BLaER1 (cell line): ENCODE measurements around the gene MT1X.

Source experiments
- H3K27ac ChIP-seq: shearing (Covaris generic); formaldehyde crosslinking; 2 replicates; pipeline ENCODE4 v1.8.1; 2022
- H3K27me3 ChIP-seq: shearing (Covaris generic); formaldehyde crosslinking; 2 replicates; pipeline ENCODE4 v1.8.1; 2022
- H3K36me3 ChIP-seq: shearing (Covaris generic); formaldehyde crosslinking; 2 replicates; pipeline ENCODE4 v1.8.1; 2022
- H3K4me1 ChIP-seq: shearing (Covaris generic); formaldehyde crosslinking; 2 replicates; pipeline ENCODE4 v1.8.1; 2022
- H3K4me2 ChIP-seq: shearing (Covaris generic); formaldehyde crosslinking; 2 replicates; pipeline ENCODE4 v1.8.1; 2022
- H3K4me3 ChIP-seq: shearing (Covaris generic); formaldehyde crosslinking; 2 replicates; pipeline ENCODE4 v1.8.1; 2022
- H3K9ac ChIP-seq: shearing (Covaris generic); formaldehyde crosslinking; 2 replicates; pipeline ENCODE4 v1.8.1; 2022
- H3K9me3 ChIP-seq: shearing (Covaris generic); formaldehyde crosslinking; 2 replicates; pipeline ENCODE4 v1.8.1; 2022
- H4K20me1 ChIP-seq: shearing (Covaris generic); formaldehyde crosslinking; 2 replicates; pipeline ENCODE4 v1.8.1; 2022
- Cebpa-rat ChIP-seq: shearing (Covaris generic); IDR thresholded peaks from 2 replicates; pipeline ENCODE4 v1.8.1; 2022

MT1X gene

GRCh38 chr16:56640076-56640475 lies 42.2 kb upstream of the MT1X start:
- no peaks in the 10 kb centered on the region for H3K4me1 ChIP-seq
- H3K9me3 ChIP-seq: peaks cover 24% of the 10 kb centered on the region
- no peak overlapping the region for H3K4me3 ChIP-seq
- H3K9ac ChIP-seq: no peak overlapping the region
- TF ChIP-seq Cebpa-rat: no peak
- H3K36me3 ChIP-seq: no peaks in the 10 kb centered on the region
- peaks cover 60% of the 10 kb centered on the region for H4K20me1 ChIP-seq
- no peak overlapping the region for H3K27ac ChIP-seq
- H3K4me2 ChIP-seq: no peak overlapping the region
- peaks cover 100% of the 10 kb centered on the region for H3K27me3 ChIP-seq

DNA sequence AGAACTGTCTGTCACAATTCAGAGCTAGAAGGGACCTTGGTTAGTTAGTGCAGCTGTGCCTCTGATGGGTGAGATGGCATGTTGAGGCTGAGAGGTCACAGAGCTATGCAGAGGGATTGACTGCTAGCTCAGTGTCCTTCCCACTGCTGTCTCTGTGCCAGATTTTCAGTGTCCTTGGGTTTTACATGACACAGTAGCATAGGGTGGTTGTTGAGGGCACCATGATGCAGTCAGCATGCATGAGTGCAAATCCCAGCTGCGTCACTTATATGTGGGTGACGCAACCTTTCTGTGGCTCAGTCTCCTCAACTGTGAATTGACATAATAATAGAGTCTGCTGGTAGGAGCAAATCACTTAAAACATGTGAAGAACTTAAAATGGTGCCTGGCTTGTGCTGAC lies 41.1 kb upstream of the MT1X start:
- Histone ChIP-seq H3K4me2 (no peak overlapping the region), H3K4me3 (no peak overlapping the region), H3K9ac (no peak overlapping the region), H3K36me3 (no peaks in the 10 kb centered on the region), H4K20me1 (peaks cover 49% of the 10 kb centered on the region), H3K9me3 (peaks cover 15% of the 10 kb centered on the region), H3K4me1 (no peaks in the 10 kb centered on the region), H3K27me3 (peaks cover 100% of the 10 kb centered on the region), H3K27ac (no peak overlapping the region)
- no peak for TF ChIP-seq Cebpa-rat

DNA sequence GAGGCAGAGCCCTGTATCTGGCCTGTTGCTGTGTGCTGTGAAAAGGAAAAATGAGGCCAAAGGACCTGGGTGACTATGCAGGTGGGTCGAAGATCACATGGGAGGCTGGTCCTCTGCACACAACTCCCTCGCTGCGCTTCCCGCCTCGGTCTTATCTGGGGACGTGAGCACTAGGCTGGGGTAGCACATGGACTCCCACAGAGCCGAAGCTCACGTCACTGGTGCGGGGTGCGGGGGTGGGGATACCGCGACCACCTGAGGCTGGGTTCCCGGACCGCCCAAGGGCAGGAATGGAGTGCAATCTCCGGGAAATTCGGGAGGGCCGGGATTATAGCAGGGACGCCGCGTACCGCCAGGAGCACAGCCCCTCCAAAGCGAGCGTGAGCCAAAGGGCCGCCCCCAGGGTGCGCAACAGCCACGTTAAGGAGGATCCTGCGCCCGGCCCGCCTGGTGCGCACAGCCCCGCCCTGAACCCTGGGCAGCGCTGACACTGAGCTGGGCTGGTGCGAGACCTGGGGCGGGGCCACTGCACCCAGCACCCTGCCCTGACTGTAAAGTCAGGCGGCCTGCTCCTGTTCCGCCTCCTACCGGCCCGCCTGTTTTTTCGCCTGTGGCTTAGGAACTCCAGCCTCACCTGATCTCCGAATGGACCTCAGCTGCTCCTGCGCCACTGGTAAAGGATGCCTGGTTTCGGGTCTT lies 39.0 kb upstream of the MT1X start:
- Histone ChIP-seq H3K4me3 (no peak overlapping the region), H3K4me1 (no peaks in the 10 kb centered on the region), H3K9me3 (peaks cover 5% of the 10 kb centered on the region), H3K4me2 (no peak overlapping the region), H3K9ac (no peak overlapping the region), H3K36me3 (no peaks in the 10 kb centered on the region), H4K20me1 (peaks cover 30% of the 10 kb centered on the region; the same call in 1 of the 2 replicates), H3K27ac (no peak overlapping the region), H3K27me3 (peaks cover 100% of the 10 kb centered on the region)
- TF ChIP-seq Cebpa-rat: no peak

- H3K4me3 ChIP-seq: no peak overlapping the region
- H3K27ac ChIP-seq: no peak overlapping the region
- no peaks in the 10 kb centered on the region for H3K36me3 ChIP-seq
- H3K27me3 ChIP-seq: peaks cover 100% of the 10 kb centered on the region
- no peak overlapping the region for H3K9ac ChIP-seq
- no peak overlapping the region for H3K4me2 ChIP-seq
- peaks cover 23% of the 10 kb centered on the region; the same call in 1 of the 2 replicates for H4K20me1 ChIP-seq
- TF ChIP-seq Cebpa-rat: no peak
- H3K4me1 ChIP-seq: no peaks in the 10 kb centered on the region
- no peaks in the 10 kb centered on the region for H3K9me3 ChIP-seq
Measured at GRCh38 chr16:56643833-56644232, 38.4 kb upstream of the MT1X start.

DNA sequence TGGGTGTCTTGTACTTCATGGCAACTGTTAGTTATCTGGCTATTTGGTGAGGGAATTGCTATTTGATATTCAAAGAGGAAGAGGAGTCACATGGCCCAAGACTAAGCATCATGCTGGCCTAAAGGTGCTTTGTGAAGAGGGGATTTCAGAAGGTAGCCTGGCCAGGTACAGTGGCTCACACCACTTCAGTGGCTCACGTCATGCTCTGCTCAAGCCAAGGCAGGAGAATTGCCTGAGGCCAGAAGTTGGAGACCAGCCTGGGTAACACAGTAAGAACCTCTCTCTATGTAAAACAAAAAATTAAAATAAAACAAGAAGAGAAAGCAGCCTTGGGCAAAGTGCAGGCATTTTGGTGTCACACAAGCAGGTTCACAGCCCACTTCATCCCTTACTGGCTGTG lies 37.0 kb upstream of the MT1X start:
- H3K36me3 ChIP-seq: no peaks in the 10 kb centered on the region
- H3K9me3 ChIP-seq: no peaks in the 10 kb centered on the region
- H3K27ac ChIP-seq: no peak overlapping the region
- no peak for TF ChIP-seq Cebpa-rat
- H3K9ac ChIP-seq: no peak overlapping the region
- H3K4me1 ChIP-seq: no peaks in the 10 kb centered on the region
- H4K20me1 ChIP-seq: peaks cover 23% of the 10 kb centered on the region; the same call in 1 of the 2 replicates
- no peak overlapping the region for H3K4me3 ChIP-seq
- H3K4me2 ChIP-seq: no peak overlapping the region
- H3K27me3 ChIP-seq: peaks cover 95% of the 10 kb centered on the region

DNA sequence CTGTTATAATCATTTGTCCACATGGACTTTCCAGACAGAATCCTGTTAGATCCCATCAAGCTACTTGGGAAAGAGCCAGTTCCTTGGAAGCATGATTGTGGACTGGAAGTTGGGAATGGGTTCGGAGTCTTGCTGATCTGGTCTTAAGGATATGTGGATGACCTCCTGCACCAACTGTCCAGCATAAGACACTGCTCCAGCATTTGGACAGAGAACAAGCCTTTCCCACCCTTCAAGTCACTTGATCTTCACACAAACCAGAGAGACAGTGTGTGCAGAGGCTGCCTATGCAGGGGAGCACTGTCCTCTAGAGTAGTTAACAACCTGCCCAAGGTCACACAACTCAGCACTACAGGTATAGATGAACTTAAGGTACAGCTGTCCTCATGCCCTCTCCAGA lies 36.4 kb upstream of the MT1X start:
- Histone ChIP-seq H3K4me3 (no peak overlapping the region), H3K27me3 (peaks cover 89% of the 10 kb centered on the region)

DNA sequence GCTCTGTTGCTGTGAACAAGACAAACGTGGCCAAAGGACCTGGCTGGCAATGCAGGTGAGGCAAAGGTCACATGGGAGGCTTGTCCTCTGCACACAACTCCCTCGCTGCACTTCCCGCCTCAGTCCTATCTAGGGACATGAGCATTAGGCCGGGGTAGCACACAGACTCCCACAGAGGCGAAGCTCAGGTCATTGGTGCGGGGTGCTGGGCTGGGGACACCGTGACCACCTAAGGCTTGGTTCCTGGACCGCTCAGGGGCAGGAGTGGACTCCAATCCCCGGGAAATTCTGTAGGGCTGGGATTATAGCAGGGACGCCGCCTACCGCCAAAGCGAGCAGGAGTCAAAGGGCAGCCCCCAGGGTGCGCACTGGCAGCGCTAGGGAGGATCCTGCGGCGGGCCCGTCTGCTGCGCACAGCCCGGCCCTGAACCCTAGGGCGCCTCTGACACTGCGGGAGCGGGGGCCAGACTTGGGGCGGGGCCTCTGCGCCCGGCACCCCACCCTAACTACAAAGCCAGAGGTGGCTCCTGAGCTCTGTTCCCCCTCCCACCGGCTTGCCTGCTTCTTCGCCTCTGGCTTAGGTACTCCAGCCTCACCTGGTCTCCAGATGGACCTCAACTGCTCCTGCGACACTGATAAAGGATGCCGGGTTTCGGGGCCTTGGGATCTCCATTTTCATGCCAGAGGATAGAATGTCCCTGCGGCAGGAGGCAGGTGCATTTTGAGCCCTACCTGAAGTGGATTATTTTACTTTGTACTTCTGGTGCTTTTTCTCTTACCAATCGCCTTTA lies 34.4 kb upstream of the MT1X start:
- H3K9ac ChIP-seq: no peak overlapping the region
- peaks cover 16% of the 10 kb centered on the region; the same call in 1 of the 2 replicates for H4K20me1 ChIP-seq
- no peaks in the 10 kb centered on the region for H3K36me3 ChIP-seq
- H3K27ac ChIP-seq: no peak overlapping the region
- no peak overlapping the region for H3K4me3 ChIP-seq
- no peak overlapping the region for H3K4me2 ChIP-seq
- H3K27me3 ChIP-seq: peaks cover 77% of the 10 kb centered on the region
- peaks cover 2% of the 10 kb centered on the region; the same call in 1 of the 2 replicates for H3K4me1 ChIP-seq
- TF ChIP-seq Cebpa-rat: no peak
- H3K9me3 ChIP-seq: no peaks in the 10 kb centered on the region

More for the DNA sequence above, 36.4 kb upstream of the MT1X start:
- no peak overlapping the region for H3K27ac ChIP-seq
- peaks cover 23% of the 10 kb centered on the region; the same call in 1 of the 2 replicates for H4K20me1 ChIP-seq
- H3K9me3 ChIP-seq: no peaks in the 10 kb centered on the region
- H3K4me1 ChIP-seq: no peaks in the 10 kb centered on the region
- TF ChIP-seq Cebpa-rat: no peak
- H3K9ac ChIP-seq: no peak overlapping the region
- H3K4me2 ChIP-seq: no peak overlapping the region
- no peaks in the 10 kb centered on the region for H3K36me3 ChIP-seq

GRCh38 chr16:56649271-56649670 lies 33.0 kb upstream of the MT1X start:
- no peak overlapping the region for H3K9ac ChIP-seq
- no peak overlapping the region for H3K27ac ChIP-seq
- no peak overlapping the region for H3K4me3 ChIP-seq
- peaks cover 12% of the 10 kb centered on the region for H3K4me1 ChIP-seq
- H3K4me2 ChIP-seq: no peak overlapping the region
- no peaks in the 10 kb centered on the region for H3K9me3 ChIP-seq
- no peaks in the 10 kb centered on the region for H3K36me3 ChIP-seq
- no peak for TF ChIP-seq Cebpa-rat
- peaks cover 63% of the 10 kb centered on the region for H3K27me3 ChIP-seq
- H4K20me1 ChIP-seq: peaks cover 3% of the 10 kb centered on the region; the same call in 1 of the 2 replicates

DNA sequence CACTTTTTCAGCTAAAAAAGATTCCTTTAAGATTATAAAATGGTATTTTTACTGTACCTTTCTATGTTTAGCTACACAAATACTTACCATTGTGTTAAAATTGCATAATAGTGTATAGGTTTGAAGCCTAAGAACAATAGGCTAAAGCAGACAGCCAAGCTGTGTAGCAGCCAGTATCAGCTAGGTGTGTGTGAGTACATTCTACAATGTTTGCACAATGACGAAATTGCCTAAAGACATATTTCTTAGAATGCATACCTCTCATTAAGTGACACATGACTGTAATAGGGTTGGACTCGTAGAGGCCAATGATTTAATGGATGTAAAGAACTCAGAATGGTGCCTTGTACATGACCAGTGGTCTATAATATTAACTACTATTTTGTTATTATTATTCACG lies 32.5 kb upstream of the MT1X start:
- no peak overlapping the region for H3K9ac ChIP-seq
- peaks cover 12% of the 10 kb centered on the region for H3K4me1 ChIP-seq
- no peak overlapping the region for H3K4me2 ChIP-seq
- H3K27me3 ChIP-seq: peaks cover 58% of the 10 kb centered on the region
- H4K20me1 ChIP-seq: no peaks in the 10 kb centered on the region
- no peak overlapping the region for H3K27ac ChIP-seq
- H3K9me3 ChIP-seq: no peaks in the 10 kb centered on the region
- TF ChIP-seq Cebpa-rat: no peak
- no peak overlapping the region for H3K4me3 ChIP-seq
- no peaks in the 10 kb centered on the region for H3K36me3 ChIP-seq

DNA sequence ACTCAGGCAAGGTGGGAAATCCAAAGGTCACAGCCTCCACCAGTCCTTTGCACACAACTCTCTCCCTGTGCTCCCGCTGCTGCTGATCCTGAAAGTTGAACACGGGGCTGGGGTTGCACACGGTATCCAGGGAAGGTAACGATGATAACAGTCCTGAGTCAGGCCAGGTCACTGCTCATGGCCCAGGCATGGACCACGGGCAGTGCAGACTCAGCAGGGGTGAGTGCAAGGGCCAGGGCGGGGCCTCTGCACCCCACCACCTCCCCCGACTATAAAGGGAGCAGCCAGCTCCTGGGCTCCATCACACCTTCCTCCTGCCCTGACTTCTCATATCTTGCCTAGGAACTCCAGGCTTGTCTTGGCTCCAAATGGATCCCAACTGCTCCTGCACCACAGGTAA lies 30.7 kb upstream of the MT1X start, which contains the start of gene MT1B:
MT1B (plus strand) TSS at position 301 of the 400 bp plus-strand sequence; CDS start at position 369, 68 bp downstream.
- peaks cover 12% of the 10 kb centered on the region for H3K4me1 ChIP-seq
- H3K4me2 ChIP-seq: no peak within 1 kb of the TSS
- H3K9me3 ChIP-seq: no peaks in the 10 kb centered on the region
- no peak for TF ChIP-seq Cebpa-rat
- no peaks in the 10 kb centered on the region for H3K36me3 ChIP-seq
- H4K20me1 ChIP-seq: no peaks in the 10 kb centered on the region
- no peak within 1 kb of the TSS for H3K9ac ChIP-seq
- H3K27me3 ChIP-seq: peaks cover 43% of the 10 kb centered on the region
- H3K27ac ChIP-seq: no peak within 1 kb of the TSS
- no peak within 1 kb of the TSS for H3K4me3 ChIP-seq
